Umbilical cord (tissue), 2 donors: ENCODE measurements around the gene SCYGR1. TPM values are rescaled to one million over a fixed set of nuclear protein-coding genes. Genes with fewer than 3 reads are reported as not detected.
"Not testable (repeated sequence)": the region's sequence is repeated elsewhere in the genome, so short reads cannot be mapped to it uniquely, and the experiment has no call there.

Experiments
- DNase-seq: peaks from one replicate; pipeline ENCODE4 v3.0.0-alpha.2; 2015; ENCODE audit warnings: low spot score
- total RNA-seq: library from RNA; depleted of rRNA; stranded (reverse); fragments of >200 nt; gene quantifications from one replicate; pipeline ENCODE4 v1.2.3, GENCODE V29; 2014; ENCODE audit warnings: low replicate concordance; ENCODE audit not compliant: insufficient read depth

SCYGR1 gene
- total RNA-seq, 1 donor from 2014 or later, result not detected

- DNase-seq, result no peak
Measured at GRCh38 chr2:227402959-227403358, 15.2 kb upstream of the SCYGR1 start.

GRCh38 chr2:227402321-227402720 lies 14.6 kb upstream of the SCYGR1 start:
- no peak for DNase-seq

GRCh38 chr2:227401550-227401949 lies 13.8 kb upstream of the SCYGR1 start:
- DNase-seq, result no peak

- no peak for DNase-seq
Measured at GRCh38 chr2:227398684-227399670, 11.2 kb upstream of the SCYGR1 start.

- DNase-seq, result no peak
Measured at GRCh38 chr2:227397562-227397961, 9.8 kb upstream of the SCYGR1 start.

- no peak for DNase-seq
Measured at GRCh38 chr2:227395556-227395955, 7.8 kb upstream of the SCYGR1 start.

- no peak for DNase-seq
Measured at GRCh38 chr2:227394401-227394800, 6.7 kb upstream of the SCYGR1 start.

- no peak for DNase-seq
Measured at GRCh38 chr2:227390468-227391256, 2.9 kb upstream of the SCYGR1 start.

GRCh38 chr2:227389661-227390060 lies 1.9 kb upstream of the SCYGR1 start:
- DNase-seq, result no peak

GRCh38 chr2:227389231-227389630 lies 1.5 kb upstream of the SCYGR1 start:
- no peak for DNase-seq

- DNase-seq, result no peak
Measured at GRCh38 chr2:227388537-227389011, 825 bp upstream of the SCYGR1 start.

- no peak for DNase-seq
Measured at GRCh38 chr2:227386630-227387029, 1.1 kb downstream of the SCYGR1 start.

GRCh38 chr2:227383686-227384085 lies 4.1 kb downstream of the SCYGR1 start:
- DNase-seq, result no peak

- DNase-seq, result not testable (repeated sequence)
Measured at GRCh38 chr2:227382241-227382835, 5.4 kb downstream of the SCYGR1 start.

- DNase-seq, result no peak
Measured at GRCh38 chr2:227379095-227379494, 8.7 kb downstream of the SCYGR1 start, which contains the start of gene TM4SF20. Gene TM4SF20 (minus strand): TSS chr2:227379306. CDS start chr2:227379268, 38 bp downstream.

- DNase-seq, result no peak
Measured at GRCh38 chr2:227378371-227378782, 9.4 kb downstream of the SCYGR1 start.

- DNase-seq, result no peak
Measured at GRCh38 chr2:227377467-227378351, 10.0 kb downstream of the SCYGR1 start.

GRCh38 chr2:227376656-227377396 lies 10.9 kb downstream of the SCYGR1 start:
- DNase-seq, result peak; percentile 44

GRCh38 chr2:227374158-227374557 lies 13.6 kb downstream of the SCYGR1 start:
- DNase-seq, result no peak

- DNase-seq, result no peak
Measured at GRCh38 chr2:227373389-227373788, 14.4 kb downstream of the SCYGR1 start.
